HG02798 (cell line): ENCODE measurements around the gene TBC1D22B.
"Not testable (repeated sequence)": the region's sequence is repeated elsewhere in the genome, so short reads cannot be mapped to it uniquely, and the experiment has no call there.

Experiments
- ATAC-seq: cut with Tn5 transposase; IDR thresholded peaks from one replicate; pipeline ENCODE4 v1.9.1; 2021; ENCODE audit warnings: mild to moderate bottlenecking; ENCODE audit not compliant: unreplicated experiment, poor library complexity

TBC1D22B gene

DNA sequence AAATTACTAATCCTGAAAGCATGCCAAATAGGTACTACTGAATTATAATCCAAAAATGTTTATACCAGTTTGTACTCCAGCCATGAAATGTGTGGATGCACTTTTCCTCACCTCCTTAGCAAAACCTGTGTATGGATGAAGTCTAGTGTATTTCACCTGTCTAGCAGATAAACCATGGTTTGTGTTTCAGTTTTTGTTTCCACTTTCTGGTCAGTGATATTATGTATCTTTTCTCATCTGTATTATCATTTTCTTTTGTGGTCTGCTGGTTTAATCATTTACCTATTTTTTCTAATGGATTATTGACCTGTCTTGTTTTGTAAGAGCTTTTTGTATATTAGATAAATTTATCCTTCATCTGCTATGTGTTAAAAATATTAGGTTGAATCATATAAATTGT lies 41.4 kb downstream of the TBC1D22B start:
- ATAC-seq = no peak

DNA sequence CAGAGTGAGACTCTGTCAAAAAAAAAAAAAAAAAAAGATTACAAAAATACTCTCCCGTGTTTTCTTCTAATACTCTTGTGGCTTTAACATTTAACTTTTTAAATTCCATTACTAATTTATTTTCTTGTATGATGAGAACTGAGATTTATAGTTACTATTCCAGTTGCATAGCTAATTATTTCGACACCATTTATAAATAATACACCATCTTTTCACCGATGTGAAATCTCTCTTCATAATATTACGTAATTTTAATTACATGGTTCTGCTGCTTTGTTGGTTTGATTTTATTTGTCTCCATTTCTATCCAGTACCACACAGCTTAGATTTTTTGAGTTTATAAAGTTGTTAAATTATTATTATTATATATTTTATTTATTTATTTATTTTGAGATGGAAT lies 42.4 kb downstream of the TBC1D22B start:
- no peak for ATAC-seq

DNA sequence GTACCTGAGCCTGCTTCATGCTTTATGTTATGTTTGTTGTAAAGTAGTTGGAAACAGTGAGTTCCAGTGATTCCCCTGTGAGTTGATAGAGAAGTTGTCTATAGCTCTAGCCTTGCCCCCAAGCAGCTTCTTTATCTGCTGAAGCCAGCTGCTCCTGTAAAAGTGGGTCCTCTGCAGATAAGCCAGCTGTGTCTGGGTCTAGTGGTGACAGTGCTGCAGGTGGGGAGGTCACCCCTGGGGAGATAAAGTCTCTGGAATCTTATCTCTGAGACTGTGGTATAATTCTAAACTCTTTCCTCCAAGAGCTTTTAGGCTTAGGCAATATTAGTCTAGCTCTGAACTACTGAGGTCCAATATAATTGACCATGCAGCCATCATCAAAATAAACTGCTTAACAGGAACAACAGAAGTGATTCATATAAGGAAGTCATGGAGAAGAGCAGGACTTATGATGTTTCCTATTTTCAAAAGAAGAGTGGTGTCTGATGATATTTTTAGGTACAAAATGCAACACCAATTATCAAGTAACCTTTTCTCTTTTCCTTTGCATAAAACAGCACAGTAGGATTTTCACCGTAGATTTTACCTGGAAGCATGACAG lies 44.6 kb downstream of the TBC1D22B start:
- no peak for ATAC-seq

DNA sequence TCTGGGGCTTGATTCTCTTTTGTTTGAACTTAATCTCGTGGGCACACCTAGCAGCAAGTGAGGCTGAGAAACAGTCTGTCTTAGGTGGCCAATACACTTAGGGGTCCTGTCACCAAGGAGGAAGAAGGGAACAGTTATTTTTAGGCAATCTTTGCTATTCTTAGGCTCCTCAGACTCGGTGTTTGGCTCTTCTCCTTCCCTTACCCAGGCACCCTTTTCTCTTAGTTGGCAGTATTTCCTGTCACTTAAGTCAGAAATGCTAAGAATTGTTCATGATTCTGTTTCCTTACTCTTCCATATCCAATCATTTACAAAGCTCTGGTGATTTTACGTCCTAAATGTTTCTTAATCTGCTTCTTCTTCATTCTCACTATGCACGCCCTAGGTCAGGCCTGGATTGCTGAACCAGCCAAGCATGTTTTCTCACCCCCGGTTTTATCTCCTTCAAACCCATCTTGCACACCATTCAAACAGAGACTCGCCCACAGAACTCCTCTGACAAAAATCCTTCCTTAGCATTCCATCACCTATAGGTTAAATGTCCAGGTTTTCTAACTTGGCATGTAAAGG lies 45.6 kb downstream of the TBC1D22B start:
- ATAC-seq = no peak

DNA sequence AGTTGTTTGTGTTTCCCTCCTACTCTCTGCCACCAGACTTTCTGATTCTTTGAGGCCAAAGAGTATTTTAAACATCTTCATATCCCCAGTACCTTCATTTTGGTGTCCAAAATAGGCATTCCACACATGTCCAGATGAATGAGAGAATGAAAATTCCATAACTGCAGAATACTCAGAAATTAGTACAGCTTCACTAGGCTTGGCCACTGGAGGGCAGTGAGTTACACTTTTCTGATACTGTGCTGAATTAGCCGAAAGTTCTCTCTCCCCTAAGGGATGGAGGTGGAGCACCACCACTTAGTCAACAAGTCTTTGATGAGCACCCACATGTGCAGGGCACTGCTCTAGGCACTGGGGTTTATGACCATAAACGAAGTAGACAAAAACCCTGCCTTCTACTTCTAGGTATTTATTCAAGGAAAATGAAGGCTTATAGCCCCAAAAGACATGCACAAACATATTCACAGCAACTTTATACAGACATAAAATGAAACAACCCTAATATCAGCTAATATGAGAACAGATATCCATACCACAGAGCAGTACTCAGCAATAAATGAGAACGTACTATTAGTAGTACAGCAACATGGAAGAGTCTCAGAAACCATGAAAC lies 46.4 kb downstream of the TBC1D22B start:
- no peak for ATAC-seq

DNA sequence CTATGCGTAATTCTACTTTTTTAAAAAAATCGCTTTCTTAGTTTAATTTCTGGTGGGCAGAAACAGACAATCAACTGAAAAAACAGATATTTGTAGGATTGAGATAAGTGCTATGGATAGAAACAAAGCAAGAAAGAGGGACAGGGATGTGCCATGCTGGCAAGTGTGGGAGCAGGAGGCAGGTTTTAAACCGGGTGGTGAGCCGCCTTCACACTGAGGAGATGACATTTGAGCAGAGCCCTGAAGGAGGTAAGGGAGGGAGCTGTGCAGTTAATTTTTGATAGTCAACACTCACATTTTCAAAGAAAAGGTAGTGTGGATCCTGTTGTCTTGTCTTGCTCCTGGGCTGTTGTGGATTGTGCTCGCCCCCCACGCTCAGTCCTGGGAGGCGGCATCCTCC lies 47.2 kb downstream of the TBC1D22B start:
- ATAC-seq = no peak

DNA sequence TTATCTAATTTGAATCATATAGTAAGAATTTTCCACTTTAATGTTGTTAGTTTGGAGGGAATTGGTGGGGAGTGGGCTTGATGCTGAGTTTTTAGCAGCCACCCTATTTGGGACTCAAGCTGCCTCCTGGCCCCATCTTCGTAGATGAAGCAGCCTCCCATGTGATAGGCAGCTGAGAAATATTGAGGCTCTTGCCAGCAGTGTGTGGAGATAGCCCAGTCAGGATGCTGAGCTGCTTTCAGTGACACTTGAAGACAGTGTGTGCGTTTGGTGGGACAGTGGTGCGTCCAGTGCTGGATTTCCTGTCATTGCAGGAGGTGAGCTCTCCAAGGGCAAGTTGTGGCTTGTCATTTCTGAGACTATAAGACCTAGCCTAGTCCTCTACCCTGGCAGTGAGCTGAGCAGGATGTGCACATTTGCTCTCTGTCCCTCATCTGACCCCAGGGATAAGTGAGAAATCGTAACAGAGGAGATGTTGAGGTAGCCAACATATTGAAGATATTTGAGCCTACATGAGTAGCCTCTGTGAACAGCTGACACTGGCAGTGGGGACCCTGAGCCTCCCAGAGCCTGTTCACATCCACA lies 48.4 kb downstream of the TBC1D22B start:
- ATAC-seq = no peak

DNA sequence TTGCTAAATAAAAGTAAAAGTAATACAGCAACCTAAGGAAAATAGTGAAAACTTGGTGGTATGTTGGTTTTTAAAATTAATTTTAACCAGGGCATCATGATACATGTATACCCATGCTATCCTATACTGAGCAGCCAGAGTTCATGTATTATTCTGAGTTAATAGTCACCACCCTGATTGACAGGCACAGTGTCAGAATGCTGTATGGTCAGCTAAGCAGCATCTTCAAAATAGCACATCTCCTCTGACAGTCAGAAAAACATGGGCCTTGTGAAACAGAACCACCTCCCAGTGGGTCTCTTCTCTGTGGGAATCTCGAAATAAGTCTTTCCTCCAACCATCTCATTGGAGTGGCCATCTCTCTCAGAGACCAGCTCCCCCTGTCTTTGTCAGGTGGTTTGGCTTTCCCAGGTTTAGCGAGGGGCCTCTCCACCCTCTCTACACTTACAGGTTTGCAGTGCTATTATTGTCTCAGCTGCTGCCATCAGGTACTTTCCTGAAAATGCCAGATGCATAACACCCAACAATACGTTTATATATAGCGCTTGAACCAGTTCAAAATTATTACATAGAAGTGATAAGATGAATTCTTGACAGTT lies 49.2 kb downstream of the TBC1D22B start:
- no peak for ATAC-seq

DNA sequence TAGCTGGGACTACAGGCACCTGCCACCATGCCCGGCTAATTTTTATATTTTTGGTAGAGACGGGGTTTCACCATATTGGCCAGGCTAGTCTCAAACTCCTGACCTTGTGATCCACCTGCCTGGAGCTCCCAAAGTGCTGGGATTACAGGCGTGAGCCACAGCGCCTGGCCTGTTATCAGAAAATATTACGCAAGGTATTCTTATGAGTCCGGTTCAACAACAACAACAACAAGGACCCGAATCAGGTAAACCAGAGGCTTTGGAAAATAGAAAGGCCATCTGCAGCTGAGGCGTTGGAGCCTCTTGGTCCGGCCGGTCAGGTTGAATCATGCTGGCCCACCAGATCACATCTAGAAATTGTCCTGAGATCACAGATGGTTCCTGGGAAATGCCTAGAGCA lies 49.9 kb downstream of the TBC1D22B start:
- not testable (repeated sequence) for ATAC-seq

DNA sequence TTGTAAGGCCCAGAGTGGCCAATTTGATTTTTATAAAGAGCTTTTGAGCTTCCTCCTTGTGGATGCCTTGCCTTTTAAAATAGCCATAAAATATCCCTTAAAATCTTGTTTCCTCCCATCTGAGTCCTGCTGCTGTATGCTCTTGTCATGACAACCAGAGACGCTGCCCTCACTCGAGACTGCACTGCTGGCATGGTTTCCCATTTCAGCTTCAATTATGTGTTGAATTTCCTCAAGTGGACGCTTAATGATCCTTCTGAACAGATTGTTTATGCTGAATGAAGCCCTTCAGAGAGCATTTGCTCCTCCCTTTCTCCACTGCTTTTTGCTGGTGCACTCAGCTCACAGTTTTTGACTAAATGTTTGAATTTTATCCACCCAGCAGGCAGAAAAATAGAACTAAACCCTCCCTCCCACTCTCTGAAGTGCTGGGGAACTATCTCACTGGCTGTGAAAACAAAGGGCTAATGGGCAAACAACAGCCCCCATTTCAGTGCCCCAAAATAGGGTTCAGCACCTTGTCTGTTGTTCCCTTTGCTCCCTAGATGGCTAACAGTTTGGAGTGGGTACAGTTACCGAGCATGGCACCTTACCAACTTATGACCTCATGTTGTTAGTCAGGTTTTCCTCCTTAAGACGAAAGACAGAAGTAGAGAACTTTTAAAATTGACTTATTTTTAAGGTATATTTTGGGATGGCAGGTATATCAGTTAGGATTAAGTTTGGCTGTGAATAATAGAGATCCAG lies 50.7 kb downstream of the TBC1D22B start:
- no peak for ATAC-seq

DNA sequence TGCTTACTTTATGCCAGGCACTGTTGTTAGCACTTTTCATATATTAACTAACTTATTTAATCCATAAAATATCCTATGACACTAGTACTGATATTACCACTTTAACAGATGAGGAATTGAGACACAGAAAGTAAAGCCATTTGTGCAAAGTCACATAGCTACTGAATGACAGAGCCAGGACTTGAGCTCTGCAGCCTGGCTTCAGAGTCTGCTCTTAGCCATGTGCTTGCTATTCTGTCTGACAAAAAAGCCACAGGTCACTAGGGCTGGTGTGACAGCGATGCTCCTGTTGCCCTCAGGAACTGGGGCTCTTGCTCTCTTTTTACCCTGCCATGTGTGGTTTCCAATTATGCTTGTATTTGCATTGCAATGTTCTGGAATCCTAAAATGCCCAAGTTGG lies 51.5 kb downstream of the TBC1D22B start:
- ATAC-seq = no peak

DNA sequence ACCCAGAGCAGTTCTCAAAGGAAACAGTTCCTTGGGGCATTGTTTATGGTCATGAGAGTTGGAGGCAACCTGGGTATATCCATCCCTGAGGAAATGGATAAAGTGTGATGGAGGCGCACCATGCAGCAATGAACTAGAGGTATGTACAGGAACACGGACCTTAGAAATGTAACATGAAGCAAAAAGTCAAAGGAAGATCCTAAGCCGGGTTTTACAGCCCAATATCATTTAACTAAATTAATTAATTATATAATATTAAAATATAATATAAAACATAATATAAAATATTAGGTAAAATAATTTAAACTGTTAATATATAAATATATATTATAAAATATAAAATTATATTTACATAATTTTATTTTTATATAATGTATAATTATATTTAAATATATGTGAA lies 52.1 kb downstream of the TBC1D22B start:
- ATAC-seq = no peak

DNA sequence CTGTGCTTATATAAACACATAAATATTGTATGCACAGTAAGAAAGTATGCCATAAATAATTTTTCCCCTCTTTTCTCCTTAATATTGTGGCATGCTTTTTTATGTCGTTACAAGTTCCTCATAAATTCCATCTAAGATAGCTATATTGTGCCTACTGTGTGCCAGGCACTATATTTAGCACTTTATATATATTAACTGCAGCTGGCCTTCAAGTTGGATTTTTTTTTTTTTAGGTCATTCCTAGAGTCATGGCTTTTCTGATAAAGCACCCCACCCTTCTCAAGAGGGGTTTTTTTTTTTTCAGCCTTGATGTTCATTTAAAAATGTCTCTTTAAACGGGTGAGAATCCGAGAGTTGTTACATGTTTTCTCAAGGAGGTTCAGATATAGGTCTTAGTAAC lies 53.4 kb downstream of the TBC1D22B start:
- ATAC-seq = no peak

DNA sequence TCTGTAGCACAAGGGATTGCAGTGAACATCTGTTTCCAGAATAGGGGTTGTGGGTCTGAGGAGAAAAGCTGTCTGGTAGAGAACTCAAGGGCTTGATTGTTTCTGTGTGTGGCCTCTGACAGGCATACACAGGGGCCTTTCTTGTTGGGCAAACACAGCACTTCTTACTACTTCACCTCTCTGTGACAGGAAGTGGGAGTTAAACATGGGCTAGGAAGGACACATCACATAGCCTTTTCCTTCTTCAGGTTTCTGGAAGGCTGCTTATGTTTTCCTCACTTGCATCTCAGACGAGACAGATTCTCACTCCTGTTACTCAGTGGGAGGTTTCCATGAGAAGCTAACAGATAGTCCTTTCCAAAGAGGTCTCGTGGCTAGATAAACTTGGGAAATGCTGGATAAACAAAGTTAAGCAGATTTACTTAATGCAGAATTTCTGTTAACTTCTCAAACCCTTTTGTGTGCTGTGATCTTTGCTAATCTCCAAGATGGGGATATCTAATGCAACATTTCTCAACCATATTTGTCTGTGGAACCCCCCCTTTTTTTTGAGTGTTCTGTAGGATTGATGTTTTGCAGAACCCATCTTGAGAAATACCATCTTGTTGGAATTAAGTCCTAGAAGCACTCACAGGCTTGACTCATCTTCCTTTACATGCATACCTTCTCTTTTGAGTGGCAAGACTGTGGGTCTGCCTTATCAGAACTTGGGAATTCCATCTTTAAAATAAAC lies 54.3 kb downstream of the TBC1D22B start:
- ATAC-seq = no peak

DNA sequence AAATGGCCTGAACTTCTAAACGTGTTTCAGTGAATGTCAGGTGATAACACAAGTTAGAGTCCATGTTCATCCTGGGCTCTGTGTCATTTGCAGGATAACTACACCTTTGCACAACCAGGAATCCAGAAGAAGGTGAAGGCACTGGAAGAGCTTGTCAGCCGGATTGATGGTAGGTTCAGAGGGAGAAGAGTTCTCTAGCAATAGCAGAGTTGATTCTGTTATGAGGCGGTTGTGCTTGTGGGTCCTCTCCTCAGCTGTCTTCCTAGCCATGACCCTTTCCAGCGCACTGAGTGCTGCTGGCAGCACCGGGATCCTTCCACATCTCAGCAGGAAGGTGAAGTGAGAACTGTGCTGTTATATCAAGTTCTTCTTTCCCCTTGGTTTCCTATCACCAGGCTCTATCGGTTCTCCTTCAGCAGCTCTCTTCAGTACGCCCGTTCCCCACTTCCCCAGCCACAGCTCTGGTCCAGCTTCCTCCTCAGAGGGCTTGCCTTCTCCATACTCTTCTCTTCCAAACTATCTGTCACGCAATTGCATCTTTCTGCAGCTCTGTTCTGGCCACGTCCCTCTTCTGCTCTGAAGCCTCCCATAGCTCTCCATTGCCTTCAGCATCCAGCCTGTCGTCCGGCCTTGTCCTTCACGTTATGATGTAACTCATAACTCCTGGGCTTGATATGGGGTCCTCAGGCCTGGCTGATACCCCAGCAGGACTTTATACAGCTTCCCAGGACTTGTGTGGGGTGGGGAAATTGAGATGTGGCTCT lies 56.3 kb downstream of the TBC1D22B start:
- no peak for ATAC-seq

DNA sequence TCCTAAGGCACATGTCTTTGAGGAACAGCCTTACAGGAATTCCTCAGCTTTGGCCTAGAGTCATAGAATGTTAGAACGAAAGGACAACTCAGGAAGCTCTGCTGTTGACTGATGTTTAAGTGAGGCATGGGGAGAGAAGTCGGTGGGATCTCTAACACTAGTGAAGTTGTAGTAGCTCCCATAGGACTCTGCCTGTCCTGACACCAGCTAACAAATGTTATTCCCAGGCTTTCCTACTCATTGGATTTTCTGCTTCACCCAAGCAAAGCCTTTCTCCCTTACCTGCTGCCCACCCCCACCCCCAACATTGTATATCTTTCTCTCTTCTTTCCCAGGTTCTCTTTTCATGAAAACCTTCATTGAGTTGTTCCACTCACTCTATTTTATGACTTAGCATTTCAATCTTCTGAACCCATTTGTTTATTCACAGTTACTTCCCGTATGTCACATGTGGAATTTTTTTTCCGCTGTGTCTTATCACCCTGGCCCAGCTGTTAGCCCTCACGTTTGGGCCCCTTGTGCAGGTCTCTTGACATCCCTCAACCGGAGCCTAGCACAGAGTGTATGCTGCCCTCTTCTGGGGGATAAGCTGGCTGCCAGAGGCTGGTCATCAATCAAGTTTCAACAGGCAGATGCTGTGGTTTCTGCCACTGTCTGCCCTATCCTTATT lies 57.0 kb downstream of the TBC1D22B start:
- ATAC-seq = no peak

DNA sequence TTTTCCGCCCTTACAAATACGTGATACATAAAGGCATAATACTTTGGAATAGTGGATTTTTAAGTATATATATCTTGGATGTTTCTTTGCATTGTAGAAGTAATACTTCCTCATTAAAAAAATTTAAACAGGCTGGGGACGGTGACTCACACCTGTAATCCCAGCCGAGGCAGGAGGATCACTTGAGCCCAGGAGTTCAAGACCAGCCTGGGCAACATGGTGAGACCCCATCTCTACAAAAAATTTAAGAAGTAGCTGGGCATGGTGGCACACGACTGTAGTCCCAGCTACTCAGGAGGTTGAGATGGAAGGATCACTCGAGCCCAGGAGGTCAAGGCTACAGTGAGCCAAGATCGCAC lies 57.6 kb downstream of the TBC1D22B start:
- no peak for ATAC-seq

DNA sequence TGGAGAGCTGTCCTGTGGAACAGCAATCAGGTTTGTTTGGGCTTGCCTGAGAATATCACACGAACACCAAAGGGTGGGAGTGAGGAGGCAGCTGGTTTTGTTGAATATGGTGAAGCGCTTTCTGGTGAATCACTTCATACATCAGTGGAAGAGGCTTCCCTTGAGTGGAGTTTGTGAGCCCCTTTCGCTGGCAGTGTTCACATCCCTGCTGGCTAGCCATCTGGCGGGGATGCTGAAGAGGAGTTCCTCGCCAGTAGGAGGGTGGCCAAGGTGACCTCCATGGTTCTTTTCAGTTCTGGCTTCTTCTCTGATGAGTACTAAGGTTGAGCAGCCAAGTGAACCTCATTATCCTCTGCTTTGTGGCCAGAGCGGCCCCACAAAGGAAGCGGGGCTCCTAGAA lies 58.5 kb downstream of the TBC1D22B start:
- ATAC-seq = no peak
